Pancreas (tissue), 10 donors: ENCODE results near the gene GDF2. TPM values are rescaled to one million over a fixed set of nuclear protein-coding genes. Genes with fewer than 3 reads are reported as not detected.

Experiments used
- ATAC-seq, 4 donors: fragments of 200-7000 bp; cut with Tn5 transposase; one replicate each; pipeline versions ENCODE4 v1.8.0 to v1.9.1; 2020; ENCODE audit warnings: mild to moderate bottlenecking in 4 of 4, moderate library complexity in 4 of 4
- DNase-seq, 6 donors: peaks; one replicate each; pipeline ENCODE4 v3.0.0-alpha.2; 2020
- FAIRE-seq: peaks from 2 replicates; lab custom pipeline; 2012; peaks lifted over from hg19 to GRCh38; lab: Jason Lieb, UNC
- H3K27ac ChIP-seq, 4 donors: fragments of 200-600 bp; sonication (generic); 1 replicate in 3 of 4; 2 replicates in 1 of 4; pipeline versions ENCODE4 v1.5.0 to v1.8.0; 2020
- H3K27me3 ChIP-seq, 4 donors: fragments of 200-600 bp; one replicate each; pipeline ENCODE4 v1.8.0; 2021
- H3K36me3 ChIP-seq, 3 donors: fragments of 200-600 bp; sonication (generic) in 1 of 3; one replicate each; pipeline versions ENCODE4 v1.5.0 to v1.8.0; 2020 to 2021
- H3K4me1 ChIP-seq, 3 donors: fragments of 200-600 bp; one replicate each; pipeline ENCODE4 v1.8.0; 2021
- H3K4me3 ChIP-seq, 4 donors: fragments of 200-600 bp; sonication (generic) in 2 of 4; one replicate each; pipeline versions ENCODE4 v1.5.0 to v1.8.0; 2020 to 2021
- H3K9me3 ChIP-seq, 4 donors: fragments of 200-600 bp; one replicate each; pipeline ENCODE4 v1.8.0; 2021
- WGBS, 2 donors: extraction: QIAGEN DNeasy Blood & Tissue Kit; methylation state at CpG; one replicate each; pipeline ENCODE4 v1.1.7; 2013; 5-methylcytosine and 5-hydroxymethylcytosine counted together
- intact Hi-C, 3 donors: fragments of 100-400 bp; cut with DNase I; formaldehyde crosslinking; loops; one replicate each; pipeline versions ENCODE4 v1.11.1 to v1.14.2; 2022
- polyA plus RNA-seq, 2 donors: library from polyadenylated mRNA; stranded (reverse); fragments of 200-250 nt; gene quantifications; one replicate each; pipeline ENCODE4 v1.2.3, GENCODE V29; 2013
- total RNA-seq, 6 donors: library from RNA; stranded (reverse); fragmentation: NEBNext Ultra II Directional in 4 of 6; extraction: Animal tissue kit (Norgen Biotek cat#: 25700) in 4 of 6; gene quantifications; one replicate each; pipeline versions ENCODE4 v1.2.1 to v1.2.4, GENCODE V29; 2021 to 2023
- TF ChIP-seq, protein P1 (sequence below), 4 donors: fragments of 200-600 bp; sonication (generic) in 3 of 4; IDR thresholded peaks; one replicate each; pipeline versions ENCODE4 v1.5.0 to v1.8.0; 2021; ENCODE audit warnings: antibody characterized with exemption in 4 of 4
- donor health status: healthy with polysubstance abuse.
- donor health status: DM: no; HTN: no; CAD: no; lungs with moderate emphysema.
- donor health status: DM: no; HTN: no; CAD: no.
- donor health status: control.
- donor health status: control.
- donor health status: Bipolar disorder and iron deficiency.
- donor health status: DM: yes; HTN: yes; CAD: no.
- donor health status: DM: no; HTN: no; CAD: no.
- donor health status: DM: no; HTN: no; CAD: no.
- donor health status: DM: yes; HTN: yes; CAD: no.

GDF2 gene
- total and polyA plus RNA-seq, 8 donors = not detected

DNA sequence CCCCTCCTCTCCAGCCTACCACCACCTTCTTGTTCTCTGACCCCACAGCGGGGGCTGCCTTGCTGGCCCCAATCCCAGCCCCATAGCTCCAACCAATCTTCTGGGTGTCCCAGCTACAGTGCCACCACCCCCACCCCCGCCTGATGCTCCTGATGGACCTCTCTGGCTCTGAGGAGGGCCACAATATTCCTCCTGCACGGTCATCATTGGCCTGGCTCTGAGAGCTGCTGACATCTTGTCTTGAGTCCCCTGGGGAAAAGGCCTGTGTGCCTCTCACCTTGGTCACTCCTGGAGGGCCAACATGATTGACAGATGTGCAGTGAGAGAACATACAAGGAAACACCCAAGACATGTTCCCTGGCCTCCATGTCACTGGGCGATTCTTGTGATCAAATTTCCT, 7.6 kb downstream of the GDF2 start:
- H3K36me3 ChIP-seq = no peaks in the 10 kb centered on the region
- H3K27ac ChIP-seq = no peak overlapping the region
- no peaks in the 10 kb centered on the region for H3K9me3 ChIP-seq
- WGBS, 2 donors = 88 to 90% methylated on average over 4 of the region's 4 CpGs
- no peaks in the 10 kb centered on the region for H3K4me1 ChIP-seq
- FAIRE-seq (no peak), DNase-seq (no peak), ATAC-seq (no peak)
- TF ChIP-seq, protein P1, sequence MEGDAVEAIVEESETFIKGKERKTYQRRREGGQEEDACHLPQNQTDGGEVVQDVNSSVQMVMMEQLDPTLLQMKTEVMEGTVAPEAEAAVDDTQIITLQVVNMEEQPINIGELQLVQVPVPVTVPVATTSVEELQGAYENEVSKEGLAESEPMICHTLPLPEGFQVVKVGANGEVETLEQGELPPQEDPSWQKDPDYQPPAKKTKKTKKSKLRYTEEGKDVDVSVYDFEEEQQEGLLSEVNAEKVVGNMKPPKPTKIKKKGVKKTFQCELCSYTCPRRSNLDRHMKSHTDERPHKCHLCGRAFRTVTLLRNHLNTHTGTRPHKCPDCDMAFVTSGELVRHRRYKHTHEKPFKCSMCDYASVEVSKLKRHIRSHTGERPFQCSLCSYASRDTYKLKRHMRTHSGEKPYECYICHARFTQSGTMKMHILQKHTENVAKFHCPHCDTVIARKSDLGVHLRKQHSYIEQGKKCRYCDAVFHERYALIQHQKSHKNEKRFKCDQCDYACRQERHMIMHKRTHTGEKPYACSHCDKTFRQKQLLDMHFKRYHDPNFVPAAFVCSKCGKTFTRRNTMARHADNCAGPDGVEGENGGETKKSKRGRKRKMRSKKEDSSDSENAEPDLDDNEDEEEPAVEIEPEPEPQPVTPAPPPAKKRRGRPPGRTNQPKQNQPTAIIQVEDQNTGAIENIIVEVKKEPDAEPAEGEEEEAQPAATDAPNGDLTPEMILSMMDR (IDR thresholded peaks at IDR 0.05) = no peak
- H3K27me3 ChIP-seq = no peaks in the 10 kb centered on the region
- intact Hi-C loops = loop anchor here in 1 of 3 donors (10.0 kb wide), 1 partner anchor 295 kb away; no protein-coding TSS in a partner anchor
- H3K4me3 ChIP-seq = no peak overlapping the region

DNA sequence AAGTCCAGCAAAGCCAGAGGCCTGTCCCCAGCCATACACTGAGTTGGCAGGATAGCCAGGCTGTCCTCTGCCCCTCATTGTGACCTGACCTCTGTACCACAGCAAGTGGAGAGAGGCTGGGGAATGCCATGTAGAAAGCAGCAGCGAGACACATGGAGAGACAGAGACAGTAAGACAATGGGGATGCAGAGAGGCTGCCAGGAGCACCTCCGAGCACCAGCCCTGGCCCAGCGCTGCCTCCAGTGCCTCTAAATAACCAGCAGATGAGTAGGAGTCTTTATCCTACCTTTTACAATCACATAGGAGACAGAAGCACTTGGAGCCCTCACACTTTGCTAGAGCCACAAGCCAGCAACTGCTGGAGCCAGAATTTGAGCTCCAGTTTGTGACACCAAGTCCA, 8.1 kb downstream of the GDF2 start:
- peak in 3 of 4 donors; percentile 6 to 31 (median 18) for ATAC-seq
- TF ChIP-seq, protein P1 (IDR thresholded peaks at IDR 0.05) = no peak
- H3K27me3 ChIP-seq = no peaks in the 10 kb centered on the region
- no peaks in the 10 kb centered on the region for H3K9me3 ChIP-seq
- intact Hi-C loops = no loop called here
- H3K27ac ChIP-seq = no peak overlapping the region
- no peaks in the 10 kb centered on the region for H3K36me3 ChIP-seq
- H3K4me1 ChIP-seq = no peaks in the 10 kb centered on the region
- no peak overlapping the region for H3K4me3 ChIP-seq
- DNase-seq = no peak
- 90% methylated on average over 3 of the region's 3 CpGs for WGBS, 2 donors
- FAIRE-seq = no peak

DNA sequence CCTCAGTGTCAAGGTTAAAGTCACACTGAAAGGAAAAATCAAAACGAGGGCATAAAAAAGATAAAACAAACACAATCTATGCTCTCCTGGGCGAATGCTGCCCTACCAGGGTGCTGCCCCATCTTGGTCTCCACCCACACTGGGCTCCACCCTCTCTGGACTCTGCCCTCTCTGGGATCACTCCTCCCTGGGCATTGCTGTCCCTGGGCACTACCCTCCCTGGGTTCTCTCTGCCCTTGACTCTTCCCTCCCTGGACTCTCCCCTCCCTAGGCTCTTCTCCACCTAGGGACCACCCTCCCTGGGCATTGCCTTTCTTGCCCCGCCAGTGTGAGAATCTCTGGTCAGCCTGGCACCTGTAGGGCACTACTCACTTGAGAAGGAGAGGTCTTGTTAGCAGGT, 8.6 kb downstream of the GDF2 start:
- intact Hi-C loops = no loop called here
- Histone ChIP-seq H3K27me3 (no peaks in the 10 kb centered on the region), H3K4me3 (no peak overlapping the region), H3K36me3 (no peaks in the 10 kb centered on the region), H3K9me3 (no peaks in the 10 kb centered on the region), H3K4me1 (no peaks in the 10 kb centered on the region), H3K27ac (no peak overlapping the region)
- TF ChIP-seq, protein P1 (IDR thresholded peaks at IDR 0.05) = no peak
- WGBS, 2 donors = 12 to 24% methylated on average over 3 of the region's 3 CpGs
- ATAC-seq (peak; percentile 92 to 100 (median 97)), FAIRE-seq (no peak), DNase-seq (peak in 4 of 6 donors; percentile 35 to 64 (median 52))

DNA sequence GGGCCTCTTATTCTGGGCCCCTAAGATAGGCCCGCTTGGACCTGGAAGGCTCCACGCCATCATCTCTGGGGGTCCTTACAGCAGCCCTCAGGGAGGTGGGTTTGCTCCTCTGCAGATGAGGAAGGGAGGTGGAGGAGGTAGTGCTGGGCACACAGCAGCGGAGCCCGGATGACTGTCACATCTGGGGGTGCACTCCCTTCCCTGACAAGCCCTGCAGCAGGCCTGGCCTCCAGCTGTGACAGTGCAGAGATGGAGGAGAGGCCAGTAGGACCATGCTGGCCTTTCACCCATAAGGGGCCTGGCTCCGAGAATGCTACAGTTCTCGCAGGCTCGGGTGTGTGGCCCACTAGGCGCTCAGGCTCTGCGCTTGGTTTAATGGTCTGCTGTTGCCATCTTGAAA, 9.2 kb downstream of the GDF2 start:
- FAIRE-seq = no peak
- WGBS, 2 donors = 96 to 99% methylated on average over 9 of the region's 9 CpGs
- intact Hi-C loops = no loop called here

DNA sequence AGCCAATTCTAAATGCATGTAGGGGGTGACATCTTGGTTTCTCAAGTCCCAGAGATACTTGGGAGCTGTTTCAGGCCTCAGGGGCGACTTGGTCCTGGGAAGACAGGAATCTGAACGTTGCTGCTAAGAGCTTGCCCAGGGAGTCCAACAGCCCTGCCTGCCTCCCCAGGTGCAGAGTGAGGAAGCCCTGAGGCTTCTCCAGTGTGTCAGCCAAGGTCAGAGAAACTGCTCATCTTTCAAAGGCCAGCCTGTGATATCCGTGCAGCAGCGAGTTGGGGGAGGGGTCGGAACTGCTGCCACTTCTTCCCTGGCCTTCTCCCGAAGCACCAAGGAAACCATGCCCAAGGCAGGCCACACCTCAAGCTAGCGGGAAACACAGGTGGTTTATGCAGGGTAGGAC, 9.7 kb downstream of the GDF2 start:
- 80 to 84% methylated on average over 7 of the region's 7 CpGs for WGBS, 2 donors
- intact Hi-C loops = no loop called here
- no peaks in the 10 kb centered on the region for H3K27me3 ChIP-seq
- no peaks in the 10 kb centered on the region for H3K36me3 ChIP-seq
- H3K4me3 ChIP-seq = no peak overlapping the region
- ATAC-seq (no peak), FAIRE-seq (no peak), DNase-seq (no peak)
- H3K27ac ChIP-seq = no peak overlapping the region
- H3K9me3 ChIP-seq = no peaks in the 10 kb centered on the region
- H3K4me1 ChIP-seq = no peaks in the 10 kb centered on the region
- TF ChIP-seq, protein P1 (IDR thresholded peaks at IDR 0.05) = no peak

More for the DNA sequence above, 9.2 kb downstream of the GDF2 start:
- Histone ChIP-seq H3K27me3 (no peaks in the 10 kb centered on the region), H3K27ac (no peak overlapping the region), H3K4me1 (no peaks in the 10 kb centered on the region), H3K36me3 (no peaks in the 10 kb centered on the region), H3K9me3 (no peaks in the 10 kb centered on the region), H3K4me3 (no peak overlapping the region)
- DNase-seq (no peak), ATAC-seq (no peak)
- TF ChIP-seq, protein P1 (IDR thresholded peaks at IDR 0.05) = no peak
